ENCODE data around the gene SLC25A2. TPM values are rescaled to one million over a fixed set of nuclear protein-coding genes. Genes with fewer than 3 reads are reported as not detected.
"Not testable (repeated sequence)": the region's sequence is repeated elsewhere in the genome, so short reads cannot be mapped to it uniquely, and the experiment has no call there.

SLC25A2 gene
- 1 to 10 TPM in 1 of 2 donors, under 1 TPM in 1; 0.67 to 2.2 TPM for total RNA-seq

DNA sequence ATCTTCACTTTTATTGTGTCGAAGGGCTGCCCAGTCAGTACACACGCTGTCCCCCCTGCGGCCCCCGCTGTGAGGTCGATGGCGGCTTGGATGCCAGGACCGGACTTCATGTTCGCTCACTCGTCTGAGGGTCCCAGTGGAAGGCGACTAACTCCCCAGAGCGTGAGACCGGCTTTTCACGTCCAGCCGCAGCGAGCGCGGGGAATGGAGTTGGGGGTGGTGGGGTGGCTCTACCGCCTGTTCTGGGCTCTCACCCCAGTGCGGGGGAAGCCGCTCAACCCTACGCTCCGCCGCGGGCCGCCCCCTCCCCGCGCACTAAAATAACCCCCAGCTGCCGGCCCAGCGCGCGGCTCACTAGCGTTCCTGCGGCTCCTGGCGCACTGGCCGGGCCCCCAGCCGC is at the start of gene SLC25A2:
TSS of gene SLC25A2 (minus strand) at position 294 of the 400 bp plus-strand sequence. CDS start at position 110, 184 bp downstream.
- Mint-ChIP-seq H3K27me3 (no peaks in the 10 kb centered on the region), H3K4me3 (no peak within 1 kb of the TSS), H3K36me3 (peaks cover 23% of the 10 kb centered on the region), H3K4me1 (ENCODE audit: low read depth in 2 of 2) (peaks cover 0 to 4% of the 10 kb centered on the region in 2 donors), H3K27ac (no peak within 1 kb of the TSS), H3K9me3 (peaks cover 12% of the 10 kb centered on the region)
- ATAC-seq = no peak
- DNase-seq (ENCODE audit: low spot score) = no peak

DNA sequence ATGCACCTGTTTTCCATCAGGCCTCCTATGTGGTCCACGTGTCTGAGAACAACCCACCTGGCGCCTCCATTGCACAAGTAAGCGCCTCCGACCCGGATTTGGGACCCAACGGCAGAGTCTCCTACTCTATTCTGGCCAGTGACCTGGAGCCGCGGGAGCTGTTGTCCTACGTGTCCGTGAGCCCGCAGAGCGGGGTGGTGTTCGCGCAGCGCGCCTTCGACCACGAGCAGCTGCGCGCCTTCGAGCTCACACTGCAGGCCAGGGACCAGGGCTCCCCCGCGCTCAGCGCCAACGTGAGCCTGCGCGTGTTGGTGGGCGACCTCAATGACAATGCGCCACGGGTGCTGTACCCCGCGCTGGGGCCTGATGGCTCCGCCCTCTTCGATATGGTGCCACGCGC is 47.7 kb upstream of the SLC25A2 start:
- Mint-ChIP-seq H3K27ac (no peak overlapping the region), H3K4me3 (no peak overlapping the region), H3K9me3 (peaks cover 7% of the 10 kb centered on the region), H3K36me3 (peaks cover 25% of the 10 kb centered on the region), H3K4me1 (ENCODE audit: low read depth in 2 of 2) (no peaks in the 10 kb centered on the region), H3K27me3 (peaks cover 43 to 70% of the 10 kb centered on the region in 2 donors)
- ATAC-seq (no peak), DNase-seq (ENCODE audit: low spot score) (no peak)

DNA sequence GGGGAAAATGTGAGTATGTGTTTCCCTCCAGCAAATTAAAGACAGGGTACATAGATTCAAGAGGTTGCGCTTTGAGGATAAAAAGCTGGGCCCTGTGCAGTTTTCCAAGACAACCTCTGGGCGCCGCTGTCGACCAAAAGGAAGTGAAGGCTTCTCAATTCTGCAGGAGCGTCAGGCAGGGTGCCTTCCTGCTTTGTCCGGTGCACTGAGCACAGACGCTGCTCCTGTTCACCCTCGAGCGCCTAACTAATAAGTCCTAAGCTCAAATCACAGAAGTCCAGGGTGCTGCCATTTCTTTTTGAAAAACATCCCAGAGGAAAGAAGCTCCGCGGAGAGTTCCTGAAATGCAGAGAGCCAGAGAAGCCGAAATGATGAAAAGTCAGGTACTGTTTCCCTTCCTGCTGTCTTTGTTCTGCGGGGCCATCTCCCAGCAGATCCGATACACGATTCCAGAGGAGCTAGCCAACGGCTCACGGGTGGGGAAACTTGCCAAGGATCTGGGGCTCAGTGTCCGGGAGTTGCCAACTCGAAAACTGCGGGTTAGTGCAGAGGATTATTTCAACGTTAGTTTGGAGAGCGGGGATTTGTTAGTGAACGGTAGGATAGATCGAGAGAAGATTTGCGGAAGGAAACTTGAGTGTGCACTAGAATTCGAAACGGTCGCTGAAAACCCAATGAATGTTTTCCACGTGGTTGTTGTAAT is 46.2 kb upstream of the SLC25A2 start, which contains the start of gene PCDHGB1:
TSS of gene PCDHGB1 (plus strand) at position 183 of the 703 bp plus-strand sequence. CDS start at position 345, 162 bp downstream.
- Mint-ChIP-seq H3K9me3 (peaks cover 12% of the 10 kb centered on the region), H3K36me3 (peaks cover 27% of the 10 kb centered on the region), H3K4me1 (ENCODE audit: low read depth in 2 of 2) (no peaks in the 10 kb centered on the region), H3K27ac (no peak within 1 kb of the TSS), H3K27me3 (peaks cover 39 to 70% of the 10 kb centered on the region in 2 donors), H3K4me3 (peak within 1 kb of the TSS; percentile 25)
- ATAC-seq (no peak), DNase-seq (ENCODE audit: low spot score) (no peak)

DNA sequence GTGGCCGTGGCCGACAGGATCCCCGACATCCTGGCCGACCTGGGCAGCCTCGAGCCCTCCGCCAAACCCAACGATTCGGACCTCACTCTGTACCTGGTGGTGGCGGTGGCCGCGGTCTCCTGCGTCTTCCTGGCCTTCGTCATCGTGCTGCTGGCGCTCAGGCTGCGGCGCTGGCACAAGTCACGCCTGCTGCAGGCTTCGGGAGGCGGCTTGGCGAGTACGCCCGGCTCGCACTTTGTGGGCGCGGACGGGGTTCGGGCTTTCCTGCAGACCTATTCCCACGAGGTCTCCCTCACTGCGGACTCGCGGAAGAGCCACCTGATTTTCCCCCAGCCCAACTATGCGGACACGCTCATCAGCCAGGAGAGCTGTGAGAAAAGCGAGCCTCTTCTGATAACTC is 42.2 kb upstream of the SLC25A2 start:
- Mint-ChIP-seq H3K9me3 (peaks cover 13% of the 10 kb centered on the region), H3K27me3 (peaks cover 46 to 81% of the 10 kb centered on the region in 2 donors), H3K36me3 (peaks cover 26% of the 10 kb centered on the region)
- not testable (repeated sequence) for H3K4me1 Mint-ChIP-seq (ENCODE audit: low read depth in 2 of 2); DNase-seq (ENCODE audit: low spot score); H3K27ac Mint-ChIP-seq; ATAC-seq; H3K4me3 Mint-ChIP-seq

DNA sequence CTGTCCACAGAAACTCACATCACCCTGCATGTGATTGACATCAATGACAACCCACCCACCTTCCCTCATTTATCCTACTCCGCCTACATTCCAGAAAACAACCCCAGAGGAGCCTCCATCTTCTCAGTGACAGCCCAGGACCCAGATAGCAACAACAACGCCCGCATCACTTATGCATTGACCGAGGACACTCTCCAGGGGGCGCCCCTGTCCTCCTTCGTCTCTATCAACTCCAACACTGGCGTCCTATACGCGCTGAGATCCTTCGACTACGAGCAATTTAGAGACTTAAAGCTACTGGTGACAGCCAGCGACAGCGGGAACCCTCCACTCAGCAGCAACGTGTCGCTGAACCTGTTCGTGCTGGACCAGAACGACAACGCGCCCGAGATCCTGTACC is 41.5 kb upstream of the SLC25A2 start:
- Mint-ChIP-seq H3K27me3 (peaks cover 45 to 82% of the 10 kb centered on the region in 2 donors), H3K36me3 (peaks cover 26% of the 10 kb centered on the region), H3K9me3 (peaks cover 13% of the 10 kb centered on the region), H3K4me1 (ENCODE audit: low read depth in 2 of 2) (no peaks in the 10 kb centered on the region), H3K27ac (no peak overlapping the region), H3K4me3 (no peak overlapping the region)
- ATAC-seq = no peak
- no peak for DNase-seq (ENCODE audit: low spot score)

DNA sequence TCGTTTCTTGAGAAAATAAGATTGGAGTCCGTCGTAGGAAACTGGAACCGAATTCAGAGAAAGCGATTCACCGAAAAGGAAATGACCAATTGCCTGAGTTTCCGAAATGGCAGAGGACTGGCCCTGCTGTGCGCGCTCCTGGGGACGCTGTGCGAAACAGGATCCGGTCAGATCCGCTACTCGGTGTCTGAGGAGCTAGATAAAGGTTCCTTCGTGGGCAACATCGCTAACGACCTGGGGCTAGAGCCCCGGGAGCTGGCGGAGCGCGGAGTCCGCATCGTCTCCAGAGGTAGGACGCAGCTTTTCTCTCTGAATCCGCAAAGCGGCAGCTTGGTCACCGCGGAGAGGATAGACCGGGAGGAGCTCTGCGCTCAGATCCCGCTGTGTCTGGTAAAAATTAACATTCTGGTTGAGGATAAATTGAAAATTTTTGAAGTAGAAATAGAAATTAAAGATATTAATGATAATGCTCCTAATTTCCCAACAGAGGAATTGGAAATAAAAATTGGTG is 40.2 kb upstream of the SLC25A2 start:
- ATAC-seq = no peak
- H3K27ac Mint-ChIP-seq = no peak overlapping the region
- H3K4me1 Mint-ChIP-seq (ENCODE audit: low read depth in 2 of 2) = no peaks in the 10 kb centered on the region
- DNase-seq (ENCODE audit: low spot score) = no peak
- peaks cover 42 to 79% of the 10 kb centered on the region in 2 donors for H3K27me3 Mint-ChIP-seq
- H3K9me3 Mint-ChIP-seq = peaks cover 14% of the 10 kb centered on the region
- H3K4me3 Mint-ChIP-seq = peak overlapping the region; percentile 47
- H3K36me3 Mint-ChIP-seq = peaks cover 27% of the 10 kb centered on the region

DNA sequence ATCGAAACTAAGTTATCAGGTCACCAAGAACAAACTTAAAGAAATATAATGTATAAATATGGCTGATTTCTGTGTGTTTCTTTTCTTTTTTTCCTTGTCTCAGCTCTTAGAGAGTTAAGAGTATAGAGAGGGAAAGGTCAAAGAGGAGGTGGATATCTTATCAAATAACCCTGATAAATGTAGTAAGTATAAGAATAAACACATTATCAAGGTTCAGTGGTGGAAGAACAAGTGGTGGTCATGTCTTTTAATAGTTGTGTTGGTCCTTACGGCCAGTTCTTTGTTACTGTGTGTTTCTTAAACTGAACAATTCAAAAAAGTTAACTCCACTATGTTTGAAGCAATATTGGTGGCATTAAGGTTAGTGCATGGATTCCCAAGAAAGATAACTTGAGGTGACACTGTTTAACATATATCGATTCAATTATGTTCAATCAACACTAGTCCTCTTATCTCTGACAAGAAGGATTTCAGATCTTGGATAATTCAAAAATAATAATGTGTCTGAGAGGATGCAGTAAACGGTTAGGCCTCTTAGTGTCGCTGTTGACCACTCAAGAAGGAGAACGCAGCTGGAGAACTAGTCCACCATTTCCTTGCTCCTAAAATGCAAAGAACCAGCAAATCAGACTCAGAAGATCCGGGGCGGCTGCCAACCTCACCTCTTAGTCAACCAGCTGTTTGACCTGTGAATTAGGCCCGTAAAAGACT is 39.5 kb upstream of the SLC25A2 start, which contains the start of gene PCDHGA3:
TSS of gene PCDHGA3 (plus strand) at position 588 of the 711 bp plus-strand sequence. CDS start 205 bp downstream, outside the sequence.
- H3K27me3 Mint-ChIP-seq = peaks cover 42 to 79% of the 10 kb centered on the region in 2 donors
- peak within 1 kb of the TSS; percentile 47 for H3K4me3 Mint-ChIP-seq
- DNase-seq (ENCODE audit: low spot score) (no peak), ATAC-seq (no peak)
- no peaks in the 10 kb centered on the region for H3K4me1 Mint-ChIP-seq (ENCODE audit: low read depth in 2 of 2)
- peaks cover 30% of the 10 kb centered on the region for H3K36me3 Mint-ChIP-seq
- H3K27ac Mint-ChIP-seq = no peak within 1 kb of the TSS
- H3K9me3 Mint-ChIP-seq = peaks cover 17% of the 10 kb centered on the region

DNA sequence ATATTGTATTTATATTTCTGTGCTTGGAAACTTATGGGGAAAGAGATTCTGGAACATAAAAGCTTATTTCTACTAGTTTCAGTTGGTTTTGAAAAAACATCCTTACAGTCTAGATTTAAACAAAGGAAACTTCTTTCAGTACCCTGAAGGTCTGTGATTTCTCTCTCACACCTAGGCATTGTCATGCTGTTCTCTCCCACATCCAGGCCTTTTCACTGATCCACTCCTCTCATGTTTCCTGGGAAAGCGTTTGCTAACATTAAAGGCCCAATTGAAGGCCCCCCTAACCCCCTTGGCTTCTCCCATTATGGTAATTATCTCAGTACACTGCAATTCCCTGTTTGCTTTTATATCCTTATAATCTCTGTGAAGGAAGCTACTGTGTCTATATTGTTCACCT is 38.9 kb upstream of the SLC25A2 start:
- Mint-ChIP-seq H3K27me3 (peaks cover 48 to 79% of the 10 kb centered on the region in 2 donors), H3K9me3 (peaks cover 22% of the 10 kb centered on the region), H3K4me3 (no peak overlapping the region), H3K36me3 (peaks cover 37% of the 10 kb centered on the region), H3K4me1 (ENCODE audit: low read depth in 2 of 2) (no peaks in the 10 kb centered on the region), H3K27ac (no peak overlapping the region)
- no peak for ATAC-seq
- no peak for DNase-seq (ENCODE audit: low spot score)

DNA sequence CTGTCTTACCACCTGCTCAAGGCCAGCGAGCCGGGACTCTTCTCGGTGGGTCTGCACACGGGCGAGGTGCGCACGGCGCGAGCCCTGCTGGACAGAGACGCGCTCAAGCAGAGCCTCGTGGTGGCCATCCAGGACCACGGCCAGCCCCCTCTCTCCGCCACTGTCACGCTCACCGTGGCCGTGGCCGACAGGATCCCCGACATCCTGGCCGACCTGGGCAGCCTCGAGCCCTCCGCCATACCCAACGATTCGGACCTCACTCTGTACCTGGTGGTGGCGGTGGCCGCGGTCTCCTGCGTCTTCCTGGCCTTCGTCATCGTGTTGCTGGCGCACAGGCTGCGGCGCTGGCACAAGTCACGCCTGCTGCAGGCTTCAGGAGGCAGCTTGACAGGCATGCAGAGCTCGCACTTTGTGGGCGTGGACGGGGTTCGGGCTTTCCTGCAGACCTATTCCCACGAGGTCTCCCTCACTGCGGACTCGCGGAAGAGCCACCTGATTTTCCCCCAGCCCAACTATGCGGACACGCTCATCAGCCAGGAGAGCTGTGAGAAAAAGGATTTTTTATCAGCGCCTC is 37.0 kb upstream of the SLC25A2 start:
- Mint-ChIP-seq H3K36me3 (peaks cover 32% of the 10 kb centered on the region), H3K27me3 (peaks cover 55 to 81% of the 10 kb centered on the region in 2 donors), H3K9me3 (peaks cover 25% of the 10 kb centered on the region)
- DNase-seq (ENCODE audit: low spot score); ATAC-seq; H3K4me3 Mint-ChIP-seq; H3K27ac Mint-ChIP-seq; H3K4me1 Mint-ChIP-seq (ENCODE audit: low read depth in 2 of 2): not testable (repeated sequence)

DNA sequence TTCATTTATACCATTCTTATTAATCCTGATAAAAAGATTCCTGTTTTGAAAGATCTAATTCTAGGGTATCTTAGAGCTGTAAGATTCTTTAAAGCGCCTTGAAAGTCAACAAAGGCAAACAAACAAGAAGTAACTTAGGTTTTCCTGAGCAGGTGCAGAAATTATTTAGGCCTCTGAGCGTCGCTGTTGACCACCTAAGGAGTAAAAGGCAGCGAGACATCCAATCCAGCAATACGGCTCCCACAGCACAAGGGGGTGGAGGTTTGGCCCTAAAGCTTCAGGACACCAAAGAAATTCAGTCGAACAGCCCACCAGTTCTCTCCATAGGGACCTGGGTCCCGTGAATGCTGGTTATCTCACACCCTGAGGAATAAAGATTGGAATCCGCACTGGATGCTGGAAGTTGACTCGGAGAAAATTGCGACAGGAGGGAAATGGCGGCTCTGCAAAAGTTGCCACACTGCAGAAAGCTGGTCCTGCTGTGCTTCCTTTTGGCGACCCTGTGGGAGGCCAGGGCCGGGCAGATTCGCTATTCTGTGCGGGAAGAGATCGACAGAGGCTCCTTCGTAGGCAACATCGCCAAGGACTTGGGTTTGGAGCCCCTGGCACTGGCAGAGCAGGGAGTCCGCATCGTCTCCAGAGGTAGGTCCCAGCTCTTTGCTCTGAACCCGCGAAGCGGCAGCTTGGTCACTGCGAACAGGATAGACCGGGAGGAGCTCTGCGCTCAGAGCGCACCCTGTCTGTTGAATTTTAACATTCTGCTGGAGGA is 34.9 kb upstream of the SLC25A2 start, which contains the start of gene PCDHGA2:
TSS of gene PCDHGA2 (plus strand) at position 223 of the 769 bp plus-strand sequence.
- Mint-ChIP-seq H3K27ac (no peak within 1 kb of the TSS), H3K36me3 (peaks cover 29% of the 10 kb centered on the region), H3K4me1 (ENCODE audit: low read depth in 2 of 2) (peaks cover 0 to 2% of the 10 kb centered on the region in 2 donors), H3K4me3 (no peak within 1 kb of the TSS), H3K27me3 (peaks cover 59 to 87% of the 10 kb centered on the region in 2 donors), H3K9me3 (peaks cover 27% of the 10 kb centered on the region)
- DNase-seq (ENCODE audit: low spot score) = no peak
- no peak for ATAC-seq

DNA sequence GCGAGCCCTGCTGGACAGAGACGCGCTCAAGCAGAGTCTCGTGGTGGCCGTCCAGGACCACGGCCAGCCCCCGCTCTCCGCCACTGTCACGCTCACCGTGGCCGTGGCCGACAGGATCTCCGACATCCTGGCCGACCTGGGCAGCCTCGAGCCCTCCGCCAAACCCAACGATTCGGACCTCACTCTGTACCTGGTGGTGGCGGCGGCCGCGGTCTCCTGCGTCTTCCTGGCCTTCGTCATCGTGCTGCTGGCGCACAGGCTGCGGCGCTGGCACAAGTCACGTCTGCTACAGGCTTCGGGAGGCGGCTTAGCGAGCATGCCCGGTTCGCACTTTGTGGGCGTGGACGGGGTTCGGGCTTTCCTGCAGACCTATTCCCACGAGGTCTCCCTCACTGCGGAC is 28.7 kb upstream of the SLC25A2 start:
- Mint-ChIP-seq H3K9me3 (peaks cover 18% of the 10 kb centered on the region), H3K27me3 (peaks cover 52 to 73% of the 10 kb centered on the region in 2 donors)

DNA sequence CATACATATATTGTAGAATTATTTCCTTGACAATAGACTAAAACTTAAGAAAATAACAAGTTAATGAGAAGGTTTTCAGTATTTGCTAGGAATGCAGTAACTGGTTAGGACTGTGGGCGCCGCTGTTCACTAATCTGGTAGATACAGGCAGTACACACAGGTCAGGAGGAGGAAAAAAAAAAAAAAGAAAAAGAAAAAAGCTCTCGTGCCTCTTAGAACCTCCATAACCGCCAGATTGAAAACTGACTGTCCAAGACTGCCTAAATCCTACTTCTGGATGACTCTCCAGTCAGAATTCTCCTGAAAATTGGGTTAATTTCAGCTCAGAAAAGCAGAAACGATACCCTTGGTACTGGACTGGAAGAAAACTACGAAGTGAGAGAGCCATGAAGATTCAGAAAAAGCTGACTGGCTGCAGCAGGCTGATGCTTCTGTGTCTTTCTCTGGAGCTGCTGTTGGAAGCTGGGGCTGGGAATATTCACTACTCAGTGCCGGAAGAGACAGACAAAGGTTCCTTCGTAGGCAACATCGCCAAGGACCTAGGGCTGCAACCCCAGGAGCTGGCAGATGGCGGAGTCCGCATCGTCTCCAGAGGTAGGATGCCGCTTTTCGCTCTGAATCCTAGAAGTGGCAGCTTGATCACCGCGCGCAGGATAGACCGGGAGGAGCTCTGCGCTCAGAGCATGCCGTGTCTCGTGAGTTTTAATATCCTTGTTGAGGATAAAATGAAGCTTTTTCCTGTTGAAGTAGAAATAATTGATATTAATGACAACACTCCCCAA is 26.6 kb upstream of the SLC25A2 start, which contains the start of gene PCDHGA1:
TSS of gene PCDHGA1 (plus strand) at position 216 of the 782 bp plus-strand sequence.
- H3K27me3 Mint-ChIP-seq = peaks cover 41 to 71% of the 10 kb centered on the region in 2 donors
- no peak within 1 kb of the TSS for H3K27ac Mint-ChIP-seq
- DNase-seq (ENCODE audit: low spot score) (no peak), ATAC-seq (no peak)
- H3K4me3 Mint-ChIP-seq = no peak within 1 kb of the TSS
- H3K4me1 Mint-ChIP-seq (ENCODE audit: low read depth in 2 of 2) = peaks cover 4 to 6% of the 10 kb centered on the region in 2 donors
- H3K9me3 Mint-ChIP-seq = peaks cover 9% of the 10 kb centered on the region
- peaks cover 19% of the 10 kb centered on the region for H3K36me3 Mint-ChIP-seq

More for the DNA sequence above, 28.7 kb upstream of the SLC25A2 start:
- not testable (repeated sequence) for H3K4me1 Mint-ChIP-seq (ENCODE audit: low read depth in 2 of 2); H3K27ac Mint-ChIP-seq; DNase-seq (ENCODE audit: low spot score); ATAC-seq; H3K4me3 Mint-ChIP-seq
- H3K36me3 Mint-ChIP-seq = peaks cover 17% of the 10 kb centered on the region
